GM12873 (cell line): ENCODE data around the gene LRMDA.

Source experiments
- TF ChIP-seq, protein P1 (sequence below): IDR thresholded peaks from 2 replicates; pipeline ENCODE4 v1.5.1; 2012; ENCODE audit warnings: low read depth, mild to moderate bottlenecking, moderate library complexity, low read length, control low read depth; ENCODE audit not compliant: insufficient read depth; ENCODE audit errors: missing control alignments

The LRMDA gene

DNA sequence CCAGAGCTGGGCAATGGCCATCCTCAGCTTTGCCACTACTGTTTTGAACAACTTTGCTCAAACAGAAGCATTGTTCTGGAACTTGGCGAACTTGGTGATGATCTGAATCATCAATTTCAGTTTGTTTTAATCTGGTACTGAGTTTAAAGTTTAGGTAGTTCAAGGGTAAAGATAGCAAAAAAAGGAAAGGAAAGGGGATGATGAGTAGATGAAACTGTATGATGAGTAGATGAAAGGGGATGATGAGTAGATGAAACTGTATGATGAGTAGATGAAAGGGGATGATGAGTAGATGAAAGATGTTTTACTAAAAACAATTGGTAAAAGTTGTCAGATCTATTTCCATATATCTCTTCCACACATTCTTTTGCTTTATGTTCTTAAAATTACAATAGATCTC, 737.0 kb downstream of the LRMDA start:
- TF ChIP-seq, protein P1, sequence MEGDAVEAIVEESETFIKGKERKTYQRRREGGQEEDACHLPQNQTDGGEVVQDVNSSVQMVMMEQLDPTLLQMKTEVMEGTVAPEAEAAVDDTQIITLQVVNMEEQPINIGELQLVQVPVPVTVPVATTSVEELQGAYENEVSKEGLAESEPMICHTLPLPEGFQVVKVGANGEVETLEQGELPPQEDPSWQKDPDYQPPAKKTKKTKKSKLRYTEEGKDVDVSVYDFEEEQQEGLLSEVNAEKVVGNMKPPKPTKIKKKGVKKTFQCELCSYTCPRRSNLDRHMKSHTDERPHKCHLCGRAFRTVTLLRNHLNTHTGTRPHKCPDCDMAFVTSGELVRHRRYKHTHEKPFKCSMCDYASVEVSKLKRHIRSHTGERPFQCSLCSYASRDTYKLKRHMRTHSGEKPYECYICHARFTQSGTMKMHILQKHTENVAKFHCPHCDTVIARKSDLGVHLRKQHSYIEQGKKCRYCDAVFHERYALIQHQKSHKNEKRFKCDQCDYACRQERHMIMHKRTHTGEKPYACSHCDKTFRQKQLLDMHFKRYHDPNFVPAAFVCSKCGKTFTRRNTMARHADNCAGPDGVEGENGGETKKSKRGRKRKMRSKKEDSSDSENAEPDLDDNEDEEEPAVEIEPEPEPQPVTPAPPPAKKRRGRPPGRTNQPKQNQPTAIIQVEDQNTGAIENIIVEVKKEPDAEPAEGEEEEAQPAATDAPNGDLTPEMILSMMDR, result no peak

DNA sequence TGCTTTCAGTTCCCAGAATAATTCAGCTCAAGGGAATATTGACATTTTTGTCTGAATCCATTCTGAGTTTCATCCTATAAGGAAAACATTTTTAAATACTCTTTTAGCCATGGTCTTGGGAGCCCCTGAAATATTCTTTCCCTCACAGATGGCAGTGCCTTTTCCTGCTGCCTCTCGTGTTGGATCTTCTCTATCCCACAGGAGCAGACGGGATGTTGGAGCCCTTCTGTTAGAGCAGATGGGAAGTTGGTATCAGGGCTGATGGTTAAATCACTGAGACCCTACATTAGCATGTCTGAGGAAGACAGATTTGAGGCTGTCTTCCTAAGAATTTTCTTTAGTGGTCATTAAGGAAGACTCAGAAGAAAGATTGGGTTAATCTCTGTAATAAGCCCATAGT, 737.8 kb downstream of the LRMDA start:
- TF ChIP-seq, protein P1, result no peak

DNA sequence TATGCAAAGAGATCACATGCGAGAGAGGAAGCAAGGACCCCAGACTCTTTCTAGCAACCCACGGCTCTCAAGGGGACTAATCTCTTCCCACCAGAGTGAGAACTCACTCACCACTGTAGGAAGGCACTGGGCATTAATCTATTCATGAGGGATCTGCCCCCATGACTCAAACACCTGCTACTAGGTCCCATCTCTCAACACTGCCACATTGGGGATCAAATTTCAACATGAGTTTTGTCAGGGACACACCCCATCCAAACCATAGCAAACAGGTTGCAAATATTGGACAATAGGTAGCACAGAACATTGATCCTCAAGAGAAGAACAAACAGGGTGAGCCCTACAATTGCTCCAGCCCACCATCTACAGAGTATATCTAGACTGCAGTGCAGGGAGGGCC, 740.6 kb downstream of the LRMDA start:
- TF ChIP-seq, protein P1, result no peak

DNA sequence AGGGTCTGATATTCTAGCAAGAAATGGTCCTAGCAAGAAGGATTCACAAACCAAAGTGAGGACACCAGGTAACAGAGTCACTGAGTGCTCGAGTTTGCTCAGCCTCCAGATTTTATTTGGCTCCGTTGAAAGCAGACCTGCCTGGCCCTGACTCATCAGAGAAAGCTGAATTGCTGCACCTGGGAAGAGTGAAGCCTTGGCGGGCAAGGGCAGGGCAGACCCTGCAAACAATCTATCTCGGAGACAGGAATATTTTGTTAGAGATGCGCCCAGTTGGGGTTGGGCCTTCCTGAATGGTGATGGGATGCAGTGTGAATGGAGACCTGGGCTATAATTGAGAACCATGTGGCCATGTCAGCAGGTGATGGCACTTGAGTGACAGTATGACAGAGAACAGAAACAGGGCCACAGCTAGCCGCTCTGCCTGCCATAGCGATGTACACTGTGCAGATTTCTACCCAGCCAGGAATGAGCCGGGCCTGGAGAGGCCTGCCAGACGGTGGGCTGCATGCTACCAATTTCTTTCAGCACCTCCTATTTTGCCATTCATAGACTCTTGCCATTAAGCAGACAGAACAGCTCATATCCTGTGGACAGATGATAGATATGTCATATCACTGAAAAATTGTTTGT, 744.2 kb downstream of the LRMDA start:
- TF ChIP-seq, protein P1, result no peak

DNA sequence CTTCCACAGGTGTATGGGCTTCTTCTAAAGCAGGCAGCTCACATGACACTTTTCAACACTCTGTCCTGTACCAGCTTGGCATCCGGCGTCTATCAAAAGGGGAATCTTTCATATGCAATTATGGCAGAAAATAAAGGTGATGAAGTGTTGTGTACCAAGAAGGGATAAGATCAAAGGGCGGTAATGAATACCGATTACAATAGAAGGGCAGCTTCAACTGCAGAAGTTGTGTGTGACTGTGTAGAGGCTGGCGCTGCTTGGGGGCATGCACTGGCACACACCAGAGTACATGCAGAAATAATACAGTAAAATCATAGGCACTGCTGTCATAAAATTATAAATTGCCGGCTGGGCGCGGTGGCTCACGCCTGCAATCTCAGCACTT, 744.7 kb downstream of the LRMDA start:
- TF ChIP-seq, protein P1, result no peak

DNA sequence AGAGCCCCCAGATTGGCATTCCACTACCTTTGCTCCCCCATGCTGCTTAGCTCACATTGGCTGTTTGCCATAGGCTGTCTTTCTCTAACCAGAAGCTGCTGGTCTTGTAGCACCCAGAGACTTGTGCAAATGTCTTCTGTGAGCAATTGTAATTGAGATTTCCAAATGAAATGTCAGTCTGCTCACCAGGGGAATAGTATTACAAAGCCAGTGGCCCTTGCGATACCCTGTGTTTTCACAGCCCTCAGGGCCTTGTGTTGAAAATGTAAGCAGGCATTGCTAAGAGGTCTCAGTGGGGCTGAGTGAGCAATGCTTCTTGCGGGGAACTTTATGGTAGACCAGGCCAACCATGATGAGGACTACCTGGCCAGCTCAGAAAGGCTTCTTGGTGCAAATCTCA, 746.5 kb downstream of the LRMDA start:
- TF ChIP-seq, protein P1, result no peak

DNA sequence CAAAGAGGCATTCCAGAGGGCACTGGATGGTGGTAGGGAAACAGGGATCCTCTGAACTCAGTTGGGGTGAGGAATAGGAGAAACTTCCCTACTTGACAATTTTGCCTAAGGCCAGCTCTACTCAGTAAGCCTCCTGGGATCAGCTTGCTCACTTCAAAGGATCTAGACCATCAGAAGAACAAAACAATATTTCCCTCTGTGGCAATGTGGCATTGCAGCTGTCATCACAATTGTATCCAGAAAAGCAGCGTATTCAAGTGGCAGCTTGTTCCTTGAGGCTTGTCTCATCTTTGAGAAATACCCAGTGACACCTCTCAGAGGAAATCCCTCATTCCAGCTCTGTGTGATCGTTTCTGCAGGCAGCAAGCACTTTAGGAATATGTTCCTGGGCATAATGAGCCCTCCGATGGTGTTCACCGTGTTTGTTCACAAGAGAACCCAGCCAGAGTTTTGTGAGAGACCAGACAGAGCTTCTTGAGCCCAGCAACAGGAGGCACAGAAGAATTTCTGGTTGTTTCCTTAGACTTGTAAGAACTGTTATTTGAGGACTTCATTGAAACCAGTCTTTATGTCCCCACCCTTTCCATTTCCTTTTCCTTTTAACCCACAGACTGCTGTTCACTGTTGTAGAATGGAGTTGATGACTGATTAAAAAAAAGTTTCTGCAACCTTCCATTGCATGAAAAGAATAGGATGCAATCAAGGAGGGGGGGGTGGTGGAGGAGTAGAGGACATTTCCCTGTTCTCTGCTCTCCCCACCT, 747.3 kb downstream of the LRMDA start:
- TF ChIP-seq, protein P1, result no peak
